ENCODE results near the gene MYH9. TPM values are rescaled to one million over a fixed set of nuclear protein-coding genes. Genes with fewer than 3 reads are reported as not detected.

The MYH9 gene
- 100 to 1,000 TPM; 848 to 896 TPM for total RNA-seq

GRCh38 chr22:36387959-36388726 lies at the start of gene MYH9:
Gene MYH9, minus strand, starts transcription at chr22:36387967. Its CDS starts 38,731 bp downstream, at chr22:36349236.

DNA sequence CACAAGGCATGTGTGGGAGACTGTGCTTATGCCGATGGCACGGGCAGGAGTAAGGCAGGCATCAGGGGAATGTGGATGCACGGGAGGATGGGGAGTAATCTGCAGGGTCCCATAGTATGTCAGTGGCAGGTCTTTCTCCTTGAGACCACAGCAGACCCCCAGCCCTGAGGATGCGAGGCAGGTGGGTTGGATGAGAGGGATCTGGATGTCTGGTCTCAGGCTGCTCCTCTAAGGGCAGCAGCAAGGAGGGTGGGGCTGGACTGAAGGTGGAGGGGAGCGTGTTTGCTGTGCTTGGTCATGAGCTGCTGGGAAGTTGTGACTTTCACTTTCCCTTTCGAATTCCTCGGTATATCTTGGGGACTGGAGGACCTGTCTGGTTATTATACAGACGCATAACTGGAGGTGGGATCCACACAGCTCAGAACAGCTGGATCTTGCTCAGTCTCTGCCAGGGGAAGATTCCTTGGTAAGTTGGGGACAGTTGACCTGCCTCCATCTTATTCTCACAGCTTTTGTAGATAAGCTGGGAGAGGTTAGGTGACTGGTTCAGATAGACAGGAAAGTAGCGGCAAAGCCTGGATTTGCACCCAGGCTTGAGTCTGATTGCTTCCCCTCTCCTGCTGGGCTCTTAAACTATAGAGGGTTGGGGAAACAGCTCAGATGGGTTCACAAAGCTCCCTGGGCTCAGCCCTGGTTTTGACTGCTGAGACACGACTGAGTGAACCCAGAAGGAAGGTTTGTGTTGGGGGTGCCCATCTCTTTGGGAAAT lies 134.8 kb downstream of the MYH9 start, which contains the start of gene APOL1:
Gene APOL1 (plus strand): TSS at position 380 of the 769 bp plus-strand sequence. CDS start 1,823 bp downstream, outside the sequence.

DNA sequence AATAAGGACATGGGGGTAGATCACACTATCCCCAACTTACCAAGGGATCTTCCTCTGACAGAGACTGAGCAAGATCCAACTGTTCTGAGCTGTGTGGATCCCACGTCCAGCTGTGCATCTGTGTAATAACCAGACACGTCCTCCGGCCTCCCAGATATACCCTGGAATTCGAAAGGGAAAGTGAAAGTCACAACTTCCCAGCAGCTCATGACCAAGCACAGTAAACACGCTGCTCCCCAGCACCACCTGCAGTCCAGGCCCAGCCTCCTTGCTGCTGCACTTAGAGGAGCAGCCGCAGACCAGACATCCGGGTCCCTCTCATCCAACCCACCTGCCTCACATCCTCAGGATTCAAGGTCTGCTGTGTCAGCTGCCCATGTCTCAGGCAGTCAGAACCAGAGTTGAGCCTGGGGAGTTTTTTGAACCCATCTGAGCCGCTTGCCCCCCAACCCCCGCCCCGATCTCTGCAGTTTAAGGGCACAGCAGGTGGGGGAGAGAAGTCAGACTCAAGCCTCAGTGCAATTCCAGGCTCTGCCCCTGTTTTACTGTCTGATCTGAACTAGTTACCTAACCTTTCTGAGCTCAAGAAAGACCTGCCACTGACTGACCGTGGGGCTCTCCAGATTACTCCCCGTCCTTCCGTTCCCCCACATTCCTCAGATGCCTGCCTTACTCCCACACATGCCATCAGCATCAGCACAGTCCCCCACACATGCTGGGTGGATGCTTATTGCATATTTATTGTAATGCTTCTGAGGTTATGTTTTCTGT lies 148.2 kb downstream of the MYH9 start, which contains the start of gene APOL2:
Gene APOL2 (minus strand): TSS at position 127 of the 771 bp plus-strand sequence. CDS start 6,365 bp downstream, outside the sequence.

Small RNA genes lying within 50 kb of the gene (microRNA-seq; reads per million reads assigned to microRNA genes)
- gene MIR6819 (ENCODE audit: borderline microRNAs expressed, borderline replicate concordance): not detected

Other genes starting within 250 kb of the MYH9 start
- gene APOL3, start 227.2 kb downstream of the MYH9 start, total RNA-seq: 100 to 1,000 TPM; 130 to 132 TPM
- gene APOL4, start 186.2 kb downstream of the MYH9 start, total RNA-seq: 1 to 10 TPM in 1 of 2 experiments, under 1 TPM in 1; 0.87 to 1.2 TPM
- gene APOL2, start 148.4 kb downstream of the MYH9 start, total RNA-seq: 10 to 100 TPM; 81.9 to 87.9 TPM
- 10 to 100 TPM; 37.6 to 42.1 TPM for gene APOL1, start 134.8 kb downstream of the MYH9 start, total RNA-seq
- gene TXN2, start 93.7 kb upstream of the MYH9 start, total RNA-seq: 10 to 100 TPM; 69.6 to 75.5 TPM
- gene FOXRED2, start 119.1 kb upstream of the MYH9 start, total RNA-seq: 10 to 100 TPM; 14.5 to 14.7 TPM
- 100 to 1,000 TPM; 211 to 215 TPM for gene EIF3D, start 141.2 kb upstream of the MYH9 start, total RNA-seq

Data from activated naive CD4-positive, alpha-beta T cell treated with anti-CD3 and anti-CD28 coated beads, Interleukin-2, amount 10 ng/mL, durations not matched to agents 5 hours and 36 hours (primary cell).